Gastrocnemius medialis (tissue), 4 donors: Measurements from ENCODE around the gene PJVK. TPM values are rescaled to one million over a fixed set of nuclear protein-coding genes. Genes with fewer than 3 reads are reported as not detected.
"Not testable (repeated sequence)": the region's sequence is repeated elsewhere in the genome, so short reads cannot be mapped to it uniquely, and the experiment has no call there.

Source experiments
- ATAC-seq, 2 donors: fragments of 150-250 bp; one replicate each; pipeline ENCODE4 v1.9.1; 2016
- DNase-seq, 2 donors: peaks; one replicate each; pipeline ENCODE4 v3.0.0-alpha.2; 2019
- H3K27ac ChIP-seq, 4 donors: fragments of 200-600 bp; sonication (generic); 1 replicate in 1 of 4; 2 replicates in 3 of 4; pipeline ENCODE4 v1.5.1; 2016 to 2018; ENCODE audit warnings: mild to moderate bottlenecking in 2 of 4, moderate library complexity in 1 of 4
- H3K27me3 ChIP-seq, 3 donors: fragments of 200-600 bp; sonication (generic) in 2 of 3; 1 replicate in 1 of 3; 2 replicates in 2 of 3; pipeline versions ENCODE4 v1.5.1 to v1.6.0; 2016 to 2019; ENCODE audit warnings: mild to moderate bottlenecking in 1 of 3, moderate library complexity in 1 of 3
- H3K36me3 ChIP-seq, 2 donors: fragments of 200-600 bp; sonication (generic) in 1 of 2; one replicate each; pipeline ENCODE4 v1.5.1; 2017 to 2018
- H3K4me1 ChIP-seq, 2 donors: fragments of 200-600 bp; sonication (generic) in 1 of 2; one replicate each; pipeline ENCODE4 v1.5.1; 2016 to 2017; ENCODE audit warnings: mild to moderate bottlenecking in 2 of 2
- H3K4me3 ChIP-seq, 4 donors: fragments of 200-600 bp; sonication (generic) in 3 of 4; 1 replicate in 1 of 4; 2 replicates in 3 of 4; pipeline ENCODE4 v1.5.1; 2016 to 2019; ENCODE audit warnings: mild to moderate bottlenecking in 2 of 4
- H3K9me3 ChIP-seq, 3 donors: fragments of 200-600 bp; sonication (generic) in 2 of 3; 1 replicate in 1 of 3; 2 replicates in 2 of 3; pipeline ENCODE4 v1.5.1; 2016 to 2019
- POLR2A ChIP-seq, 2 donors: fragments of 450-650 bp; IDR thresholded peaks; one replicate each; pipeline ENCODE4 v1.6.1; 2017; ENCODE audit warnings: antibody characterized with exemption in 2 of 2, mild to moderate bottlenecking in 2 of 2, moderate library complexity in 2 of 2
- in situ Hi-C, 4 donors: fragments of 200-750 bp; cut with MboI; loops; one replicate each; pipeline versions ENCODE4 v1.15.0 to v1.8.0; 2017; ENCODE audit warnings: low sequenced_read_pairs in 4 of 4
- intact Hi-C: fragments of 100-400 bp; cut with DNase I; formaldehyde crosslinking; loops from one replicate; pipeline ENCODE4 v1.15.1; 2023; ENCODE audit warnings: low total_unique reads
- total RNA-seq, 4 donors: library from RNA; depleted of rRNA; stranded (reverse); fragments of >200 nt; gene quantifications; one replicate each; pipeline versions ENCODE4 v1.1.0 to v1.2.3, GENCODE V29; 2016
- TF ChIP-seq, protein P1 (sequence below), 5 experiments: fragments of 450-650 bp in 3 of 5; fragments of 200-600 bp in 2 of 5; sonication (generic) in 2 of 5; IDR thresholded peaks in 4 of 5; conservative IDR thresholded peaks in 1 of 5; 1 replicate in 4 of 5; 2 replicates in 1 of 5; pipeline ENCODE4 v1.5.1; 2016 to 2019; ENCODE audit warnings: antibody characterized with exemption in 5 of 5, mild to moderate bottlenecking in 3 of 5, moderate library complexity in 3 of 5

PJVK gene
- total RNA-seq, 4 donors from 2014 or later = 0.16 to 3.9 (median 1.0) TPM

DNA sequence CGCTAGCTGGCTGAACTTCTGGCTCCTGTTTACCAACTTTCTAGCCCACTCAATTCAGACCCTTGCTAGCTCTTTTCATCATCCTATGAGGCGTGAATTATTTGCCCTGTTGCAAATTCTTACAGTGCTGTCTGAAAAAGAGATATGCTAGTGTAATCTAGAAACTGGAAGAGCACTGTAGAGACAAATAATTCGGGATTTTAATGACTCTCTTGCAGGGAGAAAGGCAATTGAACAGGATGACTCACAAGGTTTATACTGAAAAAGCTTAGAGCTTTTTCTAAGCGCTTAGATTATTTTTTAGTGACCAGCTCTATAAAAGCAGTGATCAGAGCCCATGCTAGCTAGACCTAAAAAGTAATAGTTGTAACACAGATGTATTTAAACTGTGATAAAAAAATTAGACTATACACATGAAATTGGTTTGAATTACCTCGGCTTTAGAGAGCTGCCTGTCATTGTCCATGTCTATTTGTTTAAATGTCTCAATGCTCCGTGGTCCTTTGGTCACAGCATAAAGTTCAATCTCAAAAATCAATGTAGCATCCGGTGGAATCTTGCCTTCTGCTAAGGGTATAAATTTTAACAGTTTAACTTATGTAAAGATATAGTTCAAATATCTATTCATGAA is 18.2 kb downstream of the PJVK start:
- no peak for DNase-seq
- intact Hi-C loops = no loop called here
- TF ChIP-seq, protein P1, sequence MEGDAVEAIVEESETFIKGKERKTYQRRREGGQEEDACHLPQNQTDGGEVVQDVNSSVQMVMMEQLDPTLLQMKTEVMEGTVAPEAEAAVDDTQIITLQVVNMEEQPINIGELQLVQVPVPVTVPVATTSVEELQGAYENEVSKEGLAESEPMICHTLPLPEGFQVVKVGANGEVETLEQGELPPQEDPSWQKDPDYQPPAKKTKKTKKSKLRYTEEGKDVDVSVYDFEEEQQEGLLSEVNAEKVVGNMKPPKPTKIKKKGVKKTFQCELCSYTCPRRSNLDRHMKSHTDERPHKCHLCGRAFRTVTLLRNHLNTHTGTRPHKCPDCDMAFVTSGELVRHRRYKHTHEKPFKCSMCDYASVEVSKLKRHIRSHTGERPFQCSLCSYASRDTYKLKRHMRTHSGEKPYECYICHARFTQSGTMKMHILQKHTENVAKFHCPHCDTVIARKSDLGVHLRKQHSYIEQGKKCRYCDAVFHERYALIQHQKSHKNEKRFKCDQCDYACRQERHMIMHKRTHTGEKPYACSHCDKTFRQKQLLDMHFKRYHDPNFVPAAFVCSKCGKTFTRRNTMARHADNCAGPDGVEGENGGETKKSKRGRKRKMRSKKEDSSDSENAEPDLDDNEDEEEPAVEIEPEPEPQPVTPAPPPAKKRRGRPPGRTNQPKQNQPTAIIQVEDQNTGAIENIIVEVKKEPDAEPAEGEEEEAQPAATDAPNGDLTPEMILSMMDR (IDR thresholded peaks at IDR 0.05 in 4 of 5, conservative IDR thresholded peaks at IDR 0.05 in 1 of 5) = no peak
- no peak for TF ChIP-seq POLR2A (IDR thresholded peaks at IDR 0.05)
- no peak for ATAC-seq
- Histone ChIP-seq H3K4me3 (no peak overlapping the region), H3K9me3 (no peaks in the 10 kb centered on the region), H3K36me3 (no peaks in the 10 kb centered on the region), H3K27ac (no peak overlapping the region), H3K27me3 (no peaks in the 10 kb centered on the region), H3K4me1 (no peaks in the 10 kb centered on the region)
- in situ Hi-C loops = no loop called here

- intact Hi-C loops, H3K27ac ChIP-seq, H3K27me3 ChIP-seq, H3K4me3 ChIP-seq, H3K4me1 ChIP-seq, DNase-seq, H3K36me3 ChIP-seq, in situ Hi-C loops, H3K9me3 ChIP-seq, ATAC-seq: not testable (repeated sequence)
Measured at GRCh38 chr2:178471313-178471712, 20.1 kb downstream of the PJVK start.

DNA sequence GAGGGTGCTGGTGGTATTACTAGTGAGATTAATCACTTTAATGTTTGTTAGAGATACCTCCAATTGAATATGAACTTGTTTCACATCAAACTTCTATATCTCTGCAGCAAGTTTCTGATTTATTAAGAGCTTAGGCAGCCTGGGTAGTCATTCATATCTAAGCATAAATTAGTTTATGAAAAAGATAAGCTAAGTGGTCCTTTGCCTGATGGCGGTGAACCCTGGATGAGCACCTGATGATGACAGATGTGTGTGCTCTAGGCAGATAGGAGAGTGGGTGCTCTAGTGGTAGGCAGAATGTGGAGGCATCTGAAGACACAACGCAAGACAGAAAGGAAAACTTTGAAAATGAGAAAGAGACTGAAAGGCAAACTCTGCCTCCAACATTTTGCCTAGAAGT is 22.2 kb downstream of the PJVK start:
- peaks cover 3 to 5% of the 10 kb centered on the region in 2 donors for H3K4me1 ChIP-seq
- intact Hi-C loops (no loop called here), in situ Hi-C loops (no loop called here)
- DNase-seq (no peak), ATAC-seq (no peak)
- H3K36me3 ChIP-seq = no peaks in the 10 kb centered on the region
- no peaks in the 10 kb centered on the region for H3K9me3 ChIP-seq
- H3K27ac ChIP-seq = no peak overlapping the region
- H3K4me3 ChIP-seq = no peak overlapping the region
- TF ChIP-seq, protein P1 (IDR thresholded peaks at IDR 0.05 in 4 of 5, conservative IDR thresholded peaks at IDR 0.05 in 1 of 5) = no peak
- no peak for TF ChIP-seq POLR2A (IDR thresholded peaks at IDR 0.05)
- no peaks in the 10 kb centered on the region for H3K27me3 ChIP-seq

DNA sequence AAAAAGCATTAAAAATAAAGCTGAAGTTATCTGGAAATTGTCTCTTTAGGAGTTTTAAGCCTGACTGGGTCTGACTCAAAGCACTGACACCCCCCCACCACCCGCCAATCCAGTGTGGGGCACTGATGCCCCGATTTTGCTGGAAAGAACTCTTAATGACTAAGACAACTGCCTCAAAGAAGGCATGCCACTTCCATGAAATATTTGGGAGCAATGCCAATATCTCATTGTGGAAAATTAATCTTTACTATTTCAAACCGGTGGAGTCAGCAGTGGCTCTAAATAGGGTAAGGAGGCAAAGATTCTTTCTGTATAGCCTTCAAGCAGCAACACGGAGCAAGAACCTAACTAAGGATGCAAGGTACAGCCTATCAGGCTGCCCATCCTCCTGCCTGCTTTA is 22.8 kb downstream of the PJVK start:
- Histone ChIP-seq H3K9me3 (no peaks in the 10 kb centered on the region), H3K4me1 (peaks cover 3 to 5% of the 10 kb centered on the region in 2 donors), H3K27ac (no peak overlapping the region), H3K36me3 (no peaks in the 10 kb centered on the region), H3K4me3 (no peak overlapping the region), H3K27me3 (no peaks in the 10 kb centered on the region)
- in situ Hi-C loops = no loop called here
- DNase-seq (no peak), ATAC-seq (no peak)
- TF ChIP-seq, protein P1 (IDR thresholded peaks at IDR 0.05 in 4 of 5, conservative IDR thresholded peaks at IDR 0.05 in 1 of 5) = no peak
- no peak for TF ChIP-seq POLR2A (IDR thresholded peaks at IDR 0.05)
- intact Hi-C loops = no loop called here

GRCh38 chr2:178474560-178474959 is 23.4 kb downstream of the PJVK start:
- ATAC-seq = no peak
- in situ Hi-C loops = no loop called here
- no peak overlapping the region for H3K27ac ChIP-seq
- intact Hi-C loops = no loop called here
- TF ChIP-seq POLR2A (IDR thresholded peaks at IDR 0.05) = no peak
- TF ChIP-seq, protein P1 (IDR thresholded peaks at IDR 0.05 in 4 of 5, conservative IDR thresholded peaks at IDR 0.05 in 1 of 5) = no peak
- H3K4me1 ChIP-seq = peaks cover 8 to 10% of the 10 kb centered on the region in 2 donors
- no peaks in the 10 kb centered on the region for H3K36me3 ChIP-seq
- no peak overlapping the region for H3K4me3 ChIP-seq
- no peaks in the 10 kb centered on the region for H3K9me3 ChIP-seq
- no peaks in the 10 kb centered on the region for H3K27me3 ChIP-seq
- DNase-seq = no peak
